ENCODE results near the gene CPNE8. TPM values are rescaled to one million over a fixed set of nuclear protein-coding genes. Genes with fewer than 3 reads are reported as not detected.

Gene CPNE8
- total RNA-seq, 1 experiment from 2014 or later, result not detected

DNA sequence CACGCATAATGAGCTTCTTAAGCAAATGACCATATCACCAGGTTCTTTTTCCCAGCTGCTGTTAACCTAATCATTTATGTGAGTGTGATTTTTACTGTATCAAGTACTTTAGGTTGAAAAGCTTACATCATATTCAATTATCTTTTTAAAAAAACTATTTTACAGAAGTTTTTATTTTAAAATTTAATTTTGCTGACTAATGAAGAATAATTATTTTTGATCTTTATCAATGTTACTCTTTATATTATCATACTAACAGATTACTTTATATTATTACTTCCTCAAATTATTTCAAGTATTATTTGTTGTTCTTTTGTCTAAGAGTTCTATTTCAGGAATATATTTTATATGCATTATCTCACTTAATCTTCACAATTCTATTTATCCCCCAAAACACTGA, 236.3 kb downstream of the CPNE8 start:
- Histone ChIP-seq H3K9me3 (ENCODE audit: low read length) (peaks cover 3% of the 10 kb centered on the region), H3K27ac (ENCODE audit: low read length) (no peak overlapping the region), H3K9ac (ENCODE audit: low read length) (no peak overlapping the region), H3K27me3 (ENCODE audit: low read length) (no peaks in the 10 kb centered on the region), H2AFZ (ENCODE audit: low read length) (no peak overlapping the region), H3K4me3 (ENCODE audit: low read length) (no peak overlapping the region), H3K4me1 (ENCODE audit: low read length) (no peaks in the 10 kb centered on the region), H3K79me2 (ENCODE audit: low read length) (no peaks in the 10 kb centered on the region), H4K20me1 (ENCODE audit: insufficient read depth, low read depth, low read length) (no peaks in the 10 kb centered on the region), H3K36me3 (ENCODE audit: insufficient read depth, low read length) (no peaks in the 10 kb centered on the region), H3K4me2 (ENCODE audit: low read depth, low read length, poor library complexity, severe bottlenecking) (no peak overlapping the region), H3K9me2 (replicated peaks; ENCODE audit: insufficient read depth, low read length) (no peaks in the 10 kb centered on the region)
- DNase-seq, result no peak

DNA sequence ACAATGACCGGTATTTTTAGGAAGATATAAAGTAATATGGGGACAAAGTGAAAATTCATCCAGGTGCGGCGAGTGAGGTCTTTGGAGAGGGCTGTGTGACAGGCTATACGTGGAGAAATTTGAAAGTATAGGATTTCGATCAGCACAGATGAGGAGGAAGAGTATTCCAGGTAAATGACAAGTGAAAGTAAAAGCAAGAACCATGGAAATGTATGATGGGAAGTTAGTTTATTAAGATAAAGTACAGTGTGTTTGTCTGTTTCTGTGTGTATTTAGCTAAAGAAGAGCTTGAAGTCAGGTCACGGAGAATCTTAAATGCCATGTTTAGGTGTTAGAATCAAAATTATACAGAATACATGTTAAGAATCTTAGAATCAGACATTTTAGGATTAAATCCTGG, 239.0 kb downstream of the CPNE8 start:
- H4K20me1 ChIP-seq (ENCODE audit: insufficient read depth, low read depth, low read length), result no peaks in the 10 kb centered on the region
- DNase-seq, result no peak
- H3K9ac ChIP-seq (ENCODE audit: low read length), result no peak overlapping the region
- H3K4me3 ChIP-seq (ENCODE audit: low read length), result no peak overlapping the region
- no peaks in the 10 kb centered on the region for H3K27me3 ChIP-seq (ENCODE audit: low read length)
- no peak overlapping the region for H3K4me2 ChIP-seq (ENCODE audit: low read depth, low read length, poor library complexity, severe bottlenecking)
- H3K4me1 ChIP-seq (ENCODE audit: low read length), result no peaks in the 10 kb centered on the region
- peaks cover 20% of the 10 kb centered on the region for H3K9me3 ChIP-seq (ENCODE audit: low read length)
- no peaks in the 10 kb centered on the region for H3K9me2 ChIP-seq (replicated peaks; ENCODE audit: insufficient read depth, low read length)
- no peaks in the 10 kb centered on the region for H3K79me2 ChIP-seq (ENCODE audit: low read length)
- H3K27ac ChIP-seq (ENCODE audit: low read length), result no peak overlapping the region
- H3K36me3 ChIP-seq (ENCODE audit: insufficient read depth, low read length), result no peaks in the 10 kb centered on the region; the same call in 1 of the 2 replicates
- no peak overlapping the region for H2AFZ ChIP-seq (ENCODE audit: low read length)

DNA sequence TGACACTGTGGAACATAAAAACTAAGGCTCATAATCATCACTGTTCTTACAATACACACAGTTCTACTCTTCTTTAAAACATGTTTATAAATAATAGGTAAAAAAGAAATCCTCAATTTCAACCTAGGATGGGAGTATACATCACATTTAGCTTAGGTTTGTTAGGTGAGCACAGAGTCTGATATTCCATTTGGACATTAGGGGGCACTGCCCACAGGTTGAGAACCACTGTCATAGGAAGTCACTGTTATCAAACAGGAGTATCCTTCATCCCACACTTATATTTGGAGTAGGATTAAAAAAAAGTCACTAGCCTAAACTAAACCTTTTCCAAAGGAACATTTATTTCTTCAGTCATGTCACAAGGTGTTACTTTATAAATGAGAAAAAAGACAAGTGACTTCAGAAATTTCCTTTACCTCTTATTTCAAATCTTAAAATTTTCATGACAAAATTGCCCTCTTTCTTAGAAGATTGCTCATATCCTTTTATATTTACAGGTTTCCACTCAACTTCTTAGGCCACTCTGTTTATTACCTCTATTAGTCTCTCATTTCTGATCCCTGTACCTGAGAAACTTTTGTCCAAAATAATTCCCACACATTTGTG, 240.6 kb downstream of the CPNE8 start:
- no peak overlapping the region for H3K9ac ChIP-seq (ENCODE audit: low read length)
- H3K27me3 ChIP-seq (ENCODE audit: low read length), result no peaks in the 10 kb centered on the region
- peaks cover 20% of the 10 kb centered on the region for H3K9me3 ChIP-seq (ENCODE audit: low read length)
- no peaks in the 10 kb centered on the region for H3K9me2 ChIP-seq (replicated peaks; ENCODE audit: insufficient read depth, low read length)
- DNase-seq, result peak; percentile 50
- H3K4me1 ChIP-seq (ENCODE audit: low read length), result no peaks in the 10 kb centered on the region
- H3K4me2 ChIP-seq (ENCODE audit: low read depth, low read length, poor library complexity, severe bottlenecking), result no peak overlapping the region
- no peak overlapping the region for H3K27ac ChIP-seq (ENCODE audit: low read length)
- no peak overlapping the region for H2AFZ ChIP-seq (ENCODE audit: low read length)
- H4K20me1 ChIP-seq (ENCODE audit: insufficient read depth, low read depth, low read length), result no peaks in the 10 kb centered on the region
- H3K4me3 ChIP-seq (ENCODE audit: low read length), result no peak overlapping the region
- H3K36me3 ChIP-seq (ENCODE audit: insufficient read depth, low read length), result no peaks in the 10 kb centered on the region; the same call in 1 of the 2 replicates
- H3K79me2 ChIP-seq (ENCODE audit: low read length), result no peaks in the 10 kb centered on the region

DNA sequence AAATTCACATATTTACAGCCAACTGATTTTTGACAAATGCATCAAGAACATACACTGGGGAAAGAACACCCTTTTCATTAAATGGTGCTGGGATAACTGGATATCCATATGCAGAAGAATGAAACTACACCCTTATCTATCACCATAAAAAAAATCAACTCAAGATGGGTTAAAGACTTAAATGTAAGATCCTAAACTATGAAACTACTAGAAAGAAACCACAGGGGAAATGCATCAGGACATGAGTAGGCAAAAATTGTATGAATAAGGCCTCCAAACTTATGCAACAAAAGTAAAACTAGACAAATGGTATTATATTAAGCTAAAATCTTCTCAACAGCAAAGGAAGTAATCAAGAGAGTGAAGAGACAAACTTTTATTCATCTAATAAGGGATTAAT, 242.6 kb downstream of the CPNE8 start:
- no peaks in the 10 kb centered on the region for H3K27me3 ChIP-seq (ENCODE audit: low read length)
- no peak overlapping the region for H3K9ac ChIP-seq (ENCODE audit: low read length)
- H3K36me3 ChIP-seq (ENCODE audit: insufficient read depth, low read length), result no peaks in the 10 kb centered on the region; the same call in 1 of the 2 replicates
- H4K20me1 ChIP-seq (ENCODE audit: insufficient read depth, low read depth, low read length), result no peaks in the 10 kb centered on the region
- no peak overlapping the region for H3K27ac ChIP-seq (ENCODE audit: low read length)
- DNase-seq, result no peak
- H3K9me2 ChIP-seq (replicated peaks; ENCODE audit: insufficient read depth, low read length), result no peaks in the 10 kb centered on the region
- H3K4me1 ChIP-seq (ENCODE audit: low read length), result no peaks in the 10 kb centered on the region
- H3K79me2 ChIP-seq (ENCODE audit: low read length), result no peaks in the 10 kb centered on the region
- no peak overlapping the region for H3K4me2 ChIP-seq (ENCODE audit: low read depth, low read length, poor library complexity, severe bottlenecking)
- H3K4me3 ChIP-seq (ENCODE audit: low read length), result no peak overlapping the region
- peaks cover 20% of the 10 kb centered on the region for H3K9me3 ChIP-seq (ENCODE audit: low read length)
- no peak overlapping the region for H2AFZ ChIP-seq (ENCODE audit: low read length)

DNA sequence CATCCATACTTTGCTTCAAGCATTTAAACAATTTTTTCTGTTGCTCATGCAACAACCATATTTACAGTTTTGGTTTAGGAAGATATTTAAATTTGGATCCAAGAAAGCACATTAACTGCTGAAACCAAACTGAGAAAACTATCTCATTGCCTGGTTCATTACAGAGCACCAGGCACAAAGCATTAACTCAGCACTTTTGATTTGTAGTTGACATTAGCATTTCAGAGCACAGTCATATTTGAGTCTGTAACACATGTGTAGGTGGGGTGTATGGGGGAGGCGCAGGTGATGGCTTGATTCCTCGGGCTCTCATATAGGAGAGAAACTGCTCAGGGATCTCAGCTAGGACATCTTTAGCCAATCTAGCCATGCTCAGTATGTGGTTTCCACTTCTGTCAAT, 251.7 kb downstream of the CPNE8 start:
- no peak for DNase-seq
- Histone ChIP-seq H2AFZ (ENCODE audit: low read length) (no peak overlapping the region), H3K9me3 (ENCODE audit: low read length) (peaks cover 8% of the 10 kb centered on the region; the same call in 1 of the 2 replicates), H3K27me3 (ENCODE audit: low read length) (no peaks in the 10 kb centered on the region), H3K36me3 (ENCODE audit: insufficient read depth, low read length) (no peaks in the 10 kb centered on the region), H3K4me1 (ENCODE audit: low read length) (no peaks in the 10 kb centered on the region), H3K79me2 (ENCODE audit: low read length) (no peaks in the 10 kb centered on the region), H3K9me2 (replicated peaks; ENCODE audit: insufficient read depth, low read length) (no peaks in the 10 kb centered on the region), H3K9ac (ENCODE audit: low read length) (no peak overlapping the region), H4K20me1 (ENCODE audit: insufficient read depth, low read depth, low read length) (no peaks in the 10 kb centered on the region), H3K27ac (ENCODE audit: low read length) (no peak overlapping the region), H3K4me3 (ENCODE audit: low read length) (no peak overlapping the region), H3K4me2 (ENCODE audit: low read depth, low read length, poor library complexity, severe bottlenecking) (no peak overlapping the region)

DNA sequence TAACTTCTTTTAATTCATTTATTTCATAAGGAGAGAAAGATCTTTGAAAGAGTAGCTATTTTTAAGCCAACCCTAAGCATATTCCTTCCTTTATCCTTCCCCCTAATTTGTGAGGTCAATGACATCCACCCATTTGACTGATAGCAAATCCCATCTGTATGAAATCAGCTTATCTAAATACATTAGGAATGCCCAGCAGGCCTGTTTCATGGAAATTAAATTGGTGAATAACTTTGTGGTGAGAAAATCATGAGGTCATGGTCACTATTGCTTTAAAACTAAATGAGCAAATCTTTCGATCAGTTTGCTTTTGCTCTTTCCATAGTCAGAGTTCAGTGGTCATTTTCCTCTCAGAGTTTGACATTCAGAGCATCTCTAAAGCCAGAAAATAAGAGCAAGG, 256.6 kb downstream of the CPNE8 start:
- DNase-seq, result no peak
- Histone ChIP-seq H3K4me2 (ENCODE audit: low read depth, low read length, poor library complexity, severe bottlenecking) (no peak overlapping the region), H3K27ac (ENCODE audit: low read length) (no peak overlapping the region), H3K27me3 (ENCODE audit: low read length) (no peaks in the 10 kb centered on the region), H4K20me1 (ENCODE audit: insufficient read depth, low read depth, low read length) (no peaks in the 10 kb centered on the region), H3K79me2 (ENCODE audit: low read length) (no peaks in the 10 kb centered on the region), H3K9ac (ENCODE audit: low read length) (no peak overlapping the region), H3K4me1 (ENCODE audit: low read length) (no peaks in the 10 kb centered on the region), H2AFZ (ENCODE audit: low read length) (no peak overlapping the region), H3K4me3 (ENCODE audit: low read length) (no peak overlapping the region), H3K9me2 (replicated peaks; ENCODE audit: insufficient read depth, low read length) (no peaks in the 10 kb centered on the region), H3K36me3 (ENCODE audit: insufficient read depth, low read length) (no peaks in the 10 kb centered on the region), H3K9me3 (ENCODE audit: low read length) (peaks cover 20% of the 10 kb centered on the region; the same call in 1 of the 2 replicates)

DNA sequence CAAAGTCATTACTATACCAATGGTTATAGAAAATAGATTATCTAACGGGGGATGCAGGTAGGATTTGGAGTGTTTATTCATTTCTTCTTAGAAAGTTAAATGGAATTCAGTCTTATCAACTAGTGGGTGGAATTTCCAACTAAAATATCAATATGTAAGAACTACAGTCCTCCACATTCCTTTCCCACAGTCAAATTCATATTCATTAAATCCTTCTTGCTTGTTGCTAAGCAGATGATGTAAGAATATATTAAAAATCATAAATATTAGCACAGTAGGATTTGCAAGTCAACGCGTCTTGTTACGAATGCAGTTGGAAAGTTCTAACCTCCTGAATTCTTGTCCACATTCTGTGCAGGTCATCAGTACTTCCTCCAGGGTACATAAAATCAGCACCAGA, 259.2 kb downstream of the CPNE8 start:
- Histone ChIP-seq H3K36me3 (ENCODE audit: insufficient read depth, low read length) (no peaks in the 10 kb centered on the region), H3K9me3 (ENCODE audit: low read length) (peaks cover 21% of the 10 kb centered on the region; the same call in 1 of the 2 replicates), H3K79me2 (ENCODE audit: low read length) (no peaks in the 10 kb centered on the region), H3K27me3 (ENCODE audit: low read length) (no peaks in the 10 kb centered on the region), H3K9ac (ENCODE audit: low read length) (no peak overlapping the region), H3K9me2 (replicated peaks; ENCODE audit: insufficient read depth, low read length) (no peaks in the 10 kb centered on the region), H4K20me1 (ENCODE audit: insufficient read depth, low read depth, low read length) (no peaks in the 10 kb centered on the region), H3K27ac (ENCODE audit: low read length) (no peak overlapping the region), H2AFZ (ENCODE audit: low read length) (no peak overlapping the region), H3K4me2 (ENCODE audit: low read depth, low read length, poor library complexity, severe bottlenecking) (no peak overlapping the region), H3K4me1 (ENCODE audit: low read length) (no peaks in the 10 kb centered on the region), H3K4me3 (ENCODE audit: low read length) (no peak overlapping the region)
- no peak for DNase-seq

DNA sequence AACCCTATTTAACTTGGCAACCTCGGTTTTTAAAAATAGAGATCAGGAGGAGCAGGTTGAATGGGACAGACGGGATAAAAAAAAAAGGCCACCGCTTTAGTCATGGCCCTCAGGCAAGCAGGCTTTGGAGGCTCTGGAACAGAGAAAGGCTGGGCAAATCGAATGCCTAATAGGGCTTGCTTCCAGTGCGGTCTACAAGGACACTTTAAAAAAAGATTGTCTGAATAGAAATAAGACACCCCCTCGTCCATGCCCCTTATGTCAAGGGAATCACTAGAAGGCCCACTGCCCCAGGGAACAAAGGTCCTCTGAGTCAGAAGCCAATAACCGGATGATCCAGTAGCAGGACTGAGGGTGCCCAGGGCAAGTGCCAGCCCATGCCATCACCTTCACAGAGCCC, 265.8 kb downstream of the CPNE8 start:
- peaks cover 16% of the 10 kb centered on the region; the same call in 1 of the 2 replicates for H3K9me3 ChIP-seq (ENCODE audit: low read length)
- H3K27ac ChIP-seq (ENCODE audit: low read length), result no peak overlapping the region
- H3K27me3 ChIP-seq (ENCODE audit: low read length), result no peaks in the 10 kb centered on the region
- H3K4me1 ChIP-seq (ENCODE audit: low read length), result no peaks in the 10 kb centered on the region
- H3K36me3 ChIP-seq (ENCODE audit: insufficient read depth, low read length), result no peaks in the 10 kb centered on the region
- H3K79me2 ChIP-seq (ENCODE audit: low read length), result no peaks in the 10 kb centered on the region
- no peak overlapping the region for H3K9ac ChIP-seq (ENCODE audit: low read length)
- no peak overlapping the region for H3K4me2 ChIP-seq (ENCODE audit: low read depth, low read length, poor library complexity, severe bottlenecking)
- no peak for DNase-seq
- no peak overlapping the region for H3K4me3 ChIP-seq (ENCODE audit: low read length)
- no peak overlapping the region for H2AFZ ChIP-seq (ENCODE audit: low read length)
- H4K20me1 ChIP-seq (ENCODE audit: insufficient read depth, low read depth, low read length), result no peaks in the 10 kb centered on the region
- no peaks in the 10 kb centered on the region for H3K9me2 ChIP-seq (replicated peaks; ENCODE audit: insufficient read depth, low read length)
